ENCODE measurements around the gene CRB1.

- TF ChIP-seq CTCF (IDR thresholded peaks at IDR 0.05; ENCODE audit: borderline replicate concordance, extremely low read depth, low read length, poor library complexity, severe bottlenecking) (peak; percentile 74), EZH2 (IDR thresholded peaks at IDR 0.05; ENCODE audit: borderline replicate concordance, low read depth, low read length, severe bottlenecking) (no peak)
Observed at GRCh38 chr1:197327776-197328364, 59.8 kb downstream of the CRB1 start.
